Keratinocyte (primary cell): ENCODE measurements around the gene SLC34A1. TPM values are rescaled to one million over a fixed set of nuclear protein-coding genes. Genes with fewer than 3 reads are reported as not detected.

ENCODE experiments used
- DNase-seq: peaks from one replicate; pipeline ENCODE4 v3.0.0-alpha.2; 2011; ENCODE audit warnings: low read depth, missing footprints, low spot score
- FAIRE-seq: peaks from 2 replicates; lab custom pipeline; 2011; peaks lifted over from hg19 to GRCh38; lab: Jason Lieb, UNC
- H2AFZ ChIP-seq: 2 replicates; pipeline ENCODE4 v1.6.0; 2012; ENCODE audit warnings: low read length, control low read depth, inconsistent platforms; ENCODE audit not compliant: control insufficient read depth
- H3K27ac ChIP-seq: 2 replicates; pipeline ENCODE4 v1.5.1; 2011; ENCODE audit warnings: low read length; ENCODE audit not compliant: control insufficient read depth, insufficient read depth
- H3K27me3 ChIP-seq: 3 replicates; pipeline ENCODE4 v1.6.0; 2011; ENCODE audit warnings: low read length; ENCODE audit not compliant: control insufficient read depth, insufficient read depth; ENCODE audit errors: extremely low read depth
- H3K36me3 ChIP-seq, 2 experiments: 2 replicates in 1 of 2; 3 replicates in 1 of 2; pipeline ENCODE4 v1.5.1; 2011; ENCODE audit warnings: low read length in 2 of 2, mild to moderate bottlenecking in 1 of 2; ENCODE audit not compliant: control insufficient read depth in 2 of 2, insufficient read depth in 2 of 2; ENCODE audit errors: extremely low read depth in 1 of 2
- H3K4me1 ChIP-seq: 3 replicates; pipeline ENCODE4 v1.5.1; 2011; ENCODE audit warnings: low read length; ENCODE audit not compliant: control insufficient read depth, insufficient read depth; ENCODE audit errors: extremely low read depth
- H3K4me2 ChIP-seq: 3 replicates; pipeline ENCODE4 v1.6.0; 2011; ENCODE audit warnings: low read depth, low read length; ENCODE audit not compliant: control insufficient read depth, insufficient read depth; ENCODE audit errors: extremely low read depth
- H3K4me3 ChIP-seq, 3 experiments: fragments of 200-600 bp in 1 of 3; sonication (generic) in 1 of 3; 2 replicates in 2 of 3; 3 replicates in 1 of 3; pipeline ENCODE4 v1.5.1; 2011 to 2016; ENCODE audit warnings: low read length in 3 of 3, mild to moderate bottlenecking in 3 of 3, control low read depth in 2 of 3, inconsistent platforms in 1 of 3, low read depth in 1 of 3, mixed read lengths in 1 of 3, mixed run types in 1 of 3, moderate library complexity in 1 of 3; ENCODE audit not compliant: control insufficient read depth in 2 of 3, insufficient read depth in 2 of 3; ENCODE audit errors: extremely low read depth in 1 of 3
- H3K79me2 ChIP-seq: 2 replicates; pipeline ENCODE4 v1.6.0; 2012; ENCODE audit warnings: low read length; ENCODE audit not compliant: control insufficient read depth, insufficient read depth
- H3K9ac ChIP-seq: 3 replicates; pipeline ENCODE4 v1.6.0; 2011; ENCODE audit warnings: low read length; ENCODE audit not compliant: control insufficient read depth, insufficient read depth; ENCODE audit errors: extremely low read depth
- H3K9me1 ChIP-seq: 3 replicates; pipeline ENCODE4 v1.6.0; 2011; ENCODE audit warnings: low read length; ENCODE audit not compliant: control insufficient read depth, insufficient read depth; ENCODE audit errors: extremely low read depth
- H3K9me3 ChIP-seq: 2 replicates; pipeline ENCODE4 v1.5.1; 2012; ENCODE audit warnings: low read depth, low read length; ENCODE audit not compliant: control insufficient read depth
- H4K20me1 ChIP-seq: 3 replicates; pipeline ENCODE4 v1.6.0; 2011; ENCODE audit warnings: low read length; ENCODE audit not compliant: control insufficient read depth, insufficient read depth; ENCODE audit errors: extremely low read depth
- CTCF ChIP-seq, 3 experiments: IDR thresholded peaks in 1 of 3; conservative IDR thresholded peaks in 1 of 3; optimal IDR thresholded peaks in 1 of 3; 2 replicates in 2 of 3; 3 replicates in 1 of 3; pipeline versions ENCODE3 to v1.5.1; 2011; ENCODE audit warnings: low read length in 3 of 3, mild to moderate bottlenecking in 3 of 3, moderate library complexity in 2 of 3, control low read depth in 1 of 3, inconsistent platforms in 1 of 3; ENCODE audit not compliant: insufficient read depth in 2 of 3; ENCODE audit errors: extremely low read depth in 1 of 3
- EZH2 ChIP-seq: IDR thresholded peaks from one replicate; pipeline ENCODE4 v1.6.1; 2012; ENCODE audit warnings: inconsistent platforms, mild to moderate bottlenecking, low read length, moderate library complexity
- dilution Hi-C: fragments of 300-500 bp; cut with MboI; formaldehyde crosslinking; loops from one replicate; pipeline ENCODE4 v1.7.0; 2020; ENCODE audit warnings: low sequenced_read_pairs; ENCODE audit not compliant: extremely low pct_ligation_motif_present
- polyA plus RNA-seq, 5 experiments: library from polyadenylated mRNA; depleted of rRNA in 3 of 5; stranded (reverse) in 3 of 5; stranded (forward) in 1 of 5; unstranded in 1 of 5; fragments of >200 nt; gene quantifications; 1 replicate in 1 of 5; 2 replicates in 3 of 5; 3 replicates in 1 of 5; pipeline versions ENCODE4 v1.2.1 to v1.2.3, GENCODE V29; 2011 to 2012; ENCODE audit warnings: missing spikeins in 2 of 5, low read depth in 1 of 5, low replicate concordance in 1 of 5

Gene SLC34A1
- polyA plus RNA-seq, 1 donor (not counting 4 experiments of a cell fraction or from before 2014, with no cell fraction given), result 0.07 TPM

DNA sequence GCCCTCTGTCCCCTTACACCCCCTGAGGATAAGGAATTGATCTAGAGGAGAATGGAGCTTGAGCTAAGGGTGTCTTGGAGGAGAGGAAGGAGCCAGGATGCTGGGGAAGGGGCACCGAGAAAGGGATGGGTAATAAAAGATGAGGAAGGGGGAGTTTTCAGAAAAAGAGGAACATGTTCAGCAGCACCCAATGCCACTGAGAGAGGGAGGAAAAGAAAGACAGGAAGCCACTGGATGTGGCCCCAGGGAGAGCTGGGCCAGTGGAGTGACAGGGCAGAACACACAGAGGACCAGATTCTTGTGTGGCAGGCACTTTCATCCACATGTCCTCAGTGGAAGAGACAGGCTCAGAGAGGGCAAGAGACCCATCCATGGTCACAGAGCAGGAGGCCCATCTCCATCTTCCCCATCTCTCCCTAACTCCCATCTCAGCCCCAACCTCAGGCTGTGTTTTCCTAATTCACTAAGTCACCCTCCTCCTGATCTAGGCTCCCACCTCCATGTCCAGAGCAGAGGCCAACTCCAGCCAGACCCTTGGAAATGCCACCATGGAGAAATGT, 9.1 kb downstream of the SLC34A1 start:
- H3K4me1 ChIP-seq, result peaks cover 24% of the 10 kb centered on the region
- no peak overlapping the region for H3K4me3 ChIP-seq
- H3K36me3 ChIP-seq, result no peaks in the 10 kb centered on the region
- DNase-seq (no peak), FAIRE-seq (no peak)
- H2AFZ ChIP-seq, result no peak overlapping the region
- no peaks in the 10 kb centered on the region for H3K9me1 ChIP-seq
- peaks cover 1% of the 10 kb centered on the region for H4K20me1 ChIP-seq
- no peaks in the 10 kb centered on the region for H3K79me2 ChIP-seq
- no peak overlapping the region for H3K9ac ChIP-seq
- no peaks in the 10 kb centered on the region for H3K27me3 ChIP-seq
- H3K9me3 ChIP-seq, result no peaks in the 10 kb centered on the region
- H3K4me2 ChIP-seq, result no peak overlapping the region
- H3K27ac ChIP-seq, result no peak overlapping the region
- dilution Hi-C loops, result no loop called here
- TF ChIP-seq EZH2 (no peak), CTCF (optimal IDR thresholded peaks at IDR 0.05 in 1 of 3, IDR thresholded peaks at IDR 0.05 in 1 of 3, conservative IDR thresholded peaks at IDR 0.05 in 1 of 3; ENCODE audit: extremely low read depth in 1 of 3, insufficient read depth in 2 of 3, low read length in 3 of 3) (no peak)

- no peak overlapping the region for H3K9ac ChIP-seq
- H3K9me3 ChIP-seq, result no peaks in the 10 kb centered on the region
- no peaks in the 10 kb centered on the region for H4K20me1 ChIP-seq
- no peak overlapping the region for H2AFZ ChIP-seq
- no peaks in the 10 kb centered on the region for H3K9me1 ChIP-seq
- no peak for DNase-seq
- H3K79me2 ChIP-seq, result no peaks in the 10 kb centered on the region
- no peak for FAIRE-seq
- H3K27me3 ChIP-seq, result no peaks in the 10 kb centered on the region
- dilution Hi-C loops, result no loop called here
- peaks cover 17% of the 10 kb centered on the region for H3K4me1 ChIP-seq
- H3K4me2 ChIP-seq, result no peak overlapping the region
- H3K36me3 ChIP-seq, result no peaks in the 10 kb centered on the region
- TF ChIP-seq CTCF (optimal IDR thresholded peaks at IDR 0.05 in 1 of 3, IDR thresholded peaks at IDR 0.05 in 1 of 3, conservative IDR thresholded peaks at IDR 0.05 in 1 of 3; ENCODE audit: extremely low read depth in 1 of 3, insufficient read depth in 2 of 3, low read length in 3 of 3) (no peak), EZH2 (no peak)
- no peak overlapping the region for H3K4me3 ChIP-seq
- H3K27ac ChIP-seq, result no peak overlapping the region
Observed at GRCh38 chr5:177393990-177394389, 9.8 kb downstream of the SLC34A1 start.
